ENCODE results near the gene PTGES2. TPM values are rescaled to one million over a fixed set of nuclear protein-coding genes. Genes with fewer than 3 reads are reported as not detected.

The PTGES2 gene
- total RNA-seq, 4 donors from 2014 or later, result 123 to 193 (median 168) TPM

- H3K27me3 ChIP-seq, result no peaks in the 10 kb centered on the region
- DNase-seq, result no peak
- H3K4me1 ChIP-seq, result peaks cover 4 to 31% (median 15%) of the 10 kb centered on the region in 4 donors
- no peak overlapping the region for H3K4me3 ChIP-seq
- no peak overlapping the region for H3K27ac ChIP-seq
- no peak for TF ChIP-seq POLR2A (IDR thresholded peaks at IDR 0.05)
- TF ChIP-seq, protein P1, sequence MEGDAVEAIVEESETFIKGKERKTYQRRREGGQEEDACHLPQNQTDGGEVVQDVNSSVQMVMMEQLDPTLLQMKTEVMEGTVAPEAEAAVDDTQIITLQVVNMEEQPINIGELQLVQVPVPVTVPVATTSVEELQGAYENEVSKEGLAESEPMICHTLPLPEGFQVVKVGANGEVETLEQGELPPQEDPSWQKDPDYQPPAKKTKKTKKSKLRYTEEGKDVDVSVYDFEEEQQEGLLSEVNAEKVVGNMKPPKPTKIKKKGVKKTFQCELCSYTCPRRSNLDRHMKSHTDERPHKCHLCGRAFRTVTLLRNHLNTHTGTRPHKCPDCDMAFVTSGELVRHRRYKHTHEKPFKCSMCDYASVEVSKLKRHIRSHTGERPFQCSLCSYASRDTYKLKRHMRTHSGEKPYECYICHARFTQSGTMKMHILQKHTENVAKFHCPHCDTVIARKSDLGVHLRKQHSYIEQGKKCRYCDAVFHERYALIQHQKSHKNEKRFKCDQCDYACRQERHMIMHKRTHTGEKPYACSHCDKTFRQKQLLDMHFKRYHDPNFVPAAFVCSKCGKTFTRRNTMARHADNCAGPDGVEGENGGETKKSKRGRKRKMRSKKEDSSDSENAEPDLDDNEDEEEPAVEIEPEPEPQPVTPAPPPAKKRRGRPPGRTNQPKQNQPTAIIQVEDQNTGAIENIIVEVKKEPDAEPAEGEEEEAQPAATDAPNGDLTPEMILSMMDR (IDR thresholded peaks at IDR 0.05), result no peak
- H3K36me3 ChIP-seq, result peaks cover 0 to 45% (median 0%) of the 10 kb centered on the region in 3 donors
- no peaks in the 10 kb centered on the region for H3K9me3 ChIP-seq
Observed at GRCh38 chr9:128121466-128121810, 6.1 kb downstream of the PTGES2 start.

- DNase-seq, result peak in 2 of 3 donors; percentile 40 to 43
Observed at GRCh38 chr9:128120741-128121465, 6.6 kb downstream of the PTGES2 start.

DNA sequence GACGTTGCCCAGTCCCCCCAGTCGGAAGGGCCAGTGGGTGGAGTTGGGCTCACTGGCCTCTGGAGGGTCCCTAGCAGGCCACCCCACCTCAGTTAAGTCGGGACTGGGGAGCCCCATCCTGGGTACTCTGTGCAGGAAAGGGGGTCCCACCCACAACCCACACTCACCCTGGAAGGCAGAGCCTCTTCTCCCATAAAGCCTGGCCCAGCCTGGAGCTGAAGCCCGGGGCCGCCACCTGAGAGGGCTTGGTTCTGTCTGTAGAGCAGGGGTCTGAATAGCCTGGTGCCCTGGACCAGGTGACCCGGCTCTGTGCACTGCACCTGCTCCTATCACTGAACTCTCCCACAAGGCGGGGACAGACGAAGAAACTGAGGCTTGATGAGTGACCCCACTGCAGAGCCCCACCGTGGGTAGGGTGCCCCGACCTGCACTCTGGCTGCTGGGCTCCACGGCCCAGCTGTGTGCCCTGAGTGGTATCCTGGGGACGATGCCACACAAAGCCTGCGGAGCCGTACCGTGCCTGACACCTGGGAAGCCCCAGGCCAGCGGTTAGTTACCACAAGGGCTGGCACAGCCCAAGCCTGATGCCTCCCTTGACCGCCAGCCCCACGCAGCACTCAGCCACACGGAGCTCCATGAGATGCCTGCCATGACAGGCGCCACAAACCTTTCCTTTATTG, 7.3 kb downstream of the PTGES2 start:
- peak in 2 of 3 donors; percentile 42 to 45 for DNase-seq
- Histone ChIP-seq H3K27me3 (no peaks in the 10 kb centered on the region), H3K36me3 (peaks cover 0 to 45% (median 0%) of the 10 kb centered on the region in 3 donors), H3K9me3 (no peaks in the 10 kb centered on the region), H3K4me1 (peaks cover 0 to 30% (median 12%) of the 10 kb centered on the region in 4 donors), H3K27ac (no peak overlapping the region), H3K4me3 (no peak overlapping the region)
- TF ChIP-seq POLR2A (IDR thresholded peaks at IDR 0.05), result no peak
- TF ChIP-seq, protein P1 (IDR thresholded peaks at IDR 0.05), result no peak

More at GRCh38 chr9:128120741-128121465, 6.6 kb downstream of the PTGES2 start:
- no peak overlapping the region for H3K4me3 ChIP-seq
- no peaks in the 10 kb centered on the region for H3K27me3 ChIP-seq
- H3K36me3 ChIP-seq, result peaks cover 0 to 45% (median 0%) of the 10 kb centered on the region in 3 donors
- peaks cover 0 to 31% (median 12%) of the 10 kb centered on the region in 4 donors for H3K4me1 ChIP-seq
- no peaks in the 10 kb centered on the region for H3K9me3 ChIP-seq
- TF ChIP-seq POLR2A (IDR thresholded peaks at IDR 0.05), result no peak
- TF ChIP-seq, protein P1 (IDR thresholded peaks at IDR 0.05), result no peak
- H3K27ac ChIP-seq, result no peak overlapping the region

- H3K9me3 ChIP-seq, result no peaks in the 10 kb centered on the region
- no peak overlapping the region for H3K4me3 ChIP-seq
- H3K36me3 ChIP-seq, result peaks cover 0 to 39% (median 0%) of the 10 kb centered on the region in 3 donors
- DNase-seq, result peak in 2 of 3 donors; percentile 39 to 45
- TF ChIP-seq, protein P1 (IDR thresholded peaks at IDR 0.05), result no peak
- no peak for TF ChIP-seq POLR2A (IDR thresholded peaks at IDR 0.05)
- peaks cover 0 to 26% (median 10%) of the 10 kb centered on the region in 4 donors for H3K4me1 ChIP-seq
- H3K27ac ChIP-seq, result no peak overlapping the region
- no peaks in the 10 kb centered on the region for H3K27me3 ChIP-seq
Observed at GRCh38 chr9:128118971-128119665, 8.4 kb downstream of the PTGES2 start.

GRCh38 chr9:128118472-128118857, 9.1 kb downstream of the PTGES2 start:
- Histone ChIP-seq H3K4me3 (no peak overlapping the region), H3K9me3 (no peaks in the 10 kb centered on the region), H3K27me3 (no peaks in the 10 kb centered on the region), H3K27ac (no peak overlapping the region), H3K36me3 (peaks cover 0 to 32% (median 0%) of the 10 kb centered on the region in 3 donors), H3K4me1 (peaks cover 0 to 26% (median 10%) of the 10 kb centered on the region in 4 donors)
- TF ChIP-seq, protein P1 (IDR thresholded peaks at IDR 0.05), result no peak
- TF ChIP-seq POLR2A (IDR thresholded peaks at IDR 0.05), result no peak
- no peak for DNase-seq
